ENCODE measurements around the gene GARS1.

- TF ChIP-seq POLR2AphosphoS5 (IDR thresholded peaks at IDR 0.05) (no peak), REST (IDR thresholded peaks at IDR 0.05; ENCODE audit: borderline replicate concordance) (no peak)
- TF ChIP-seq, protein P1, sequence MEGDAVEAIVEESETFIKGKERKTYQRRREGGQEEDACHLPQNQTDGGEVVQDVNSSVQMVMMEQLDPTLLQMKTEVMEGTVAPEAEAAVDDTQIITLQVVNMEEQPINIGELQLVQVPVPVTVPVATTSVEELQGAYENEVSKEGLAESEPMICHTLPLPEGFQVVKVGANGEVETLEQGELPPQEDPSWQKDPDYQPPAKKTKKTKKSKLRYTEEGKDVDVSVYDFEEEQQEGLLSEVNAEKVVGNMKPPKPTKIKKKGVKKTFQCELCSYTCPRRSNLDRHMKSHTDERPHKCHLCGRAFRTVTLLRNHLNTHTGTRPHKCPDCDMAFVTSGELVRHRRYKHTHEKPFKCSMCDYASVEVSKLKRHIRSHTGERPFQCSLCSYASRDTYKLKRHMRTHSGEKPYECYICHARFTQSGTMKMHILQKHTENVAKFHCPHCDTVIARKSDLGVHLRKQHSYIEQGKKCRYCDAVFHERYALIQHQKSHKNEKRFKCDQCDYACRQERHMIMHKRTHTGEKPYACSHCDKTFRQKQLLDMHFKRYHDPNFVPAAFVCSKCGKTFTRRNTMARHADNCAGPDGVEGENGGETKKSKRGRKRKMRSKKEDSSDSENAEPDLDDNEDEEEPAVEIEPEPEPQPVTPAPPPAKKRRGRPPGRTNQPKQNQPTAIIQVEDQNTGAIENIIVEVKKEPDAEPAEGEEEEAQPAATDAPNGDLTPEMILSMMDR (IDR thresholded peaks at IDR 0.05; ENCODE audit: poor library complexity, severe bottlenecking), result no peak
Measured at GRCh38 chr7:30604901-30605300, 10.2 kb downstream of the GARS1 start.
